ENCODE data around the gene TRAPPC12.

The TRAPPC12 gene

DNA sequence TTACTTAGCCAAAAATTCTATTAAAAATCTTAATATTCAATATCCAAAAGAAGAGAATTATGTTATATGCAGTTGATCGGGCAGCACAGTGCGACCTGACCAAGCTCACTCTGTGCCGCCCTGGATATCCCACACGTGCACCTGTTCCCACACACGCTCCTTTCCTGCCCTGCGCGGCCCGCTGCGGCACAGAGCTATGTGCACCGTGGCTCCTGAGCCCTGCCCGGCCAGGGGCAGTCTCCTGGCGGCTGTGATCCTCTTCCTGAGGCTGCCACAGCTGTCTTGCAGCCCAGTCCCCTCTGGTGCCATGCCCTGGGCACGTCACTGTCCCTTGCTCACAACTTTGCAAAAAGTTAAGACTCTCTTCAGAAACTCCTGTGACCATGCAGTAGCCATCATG, 29.3 kb downstream of the TRAPPC12 start:
- no peak for DNase-seq (ENCODE audit: low spot score)

DNA sequence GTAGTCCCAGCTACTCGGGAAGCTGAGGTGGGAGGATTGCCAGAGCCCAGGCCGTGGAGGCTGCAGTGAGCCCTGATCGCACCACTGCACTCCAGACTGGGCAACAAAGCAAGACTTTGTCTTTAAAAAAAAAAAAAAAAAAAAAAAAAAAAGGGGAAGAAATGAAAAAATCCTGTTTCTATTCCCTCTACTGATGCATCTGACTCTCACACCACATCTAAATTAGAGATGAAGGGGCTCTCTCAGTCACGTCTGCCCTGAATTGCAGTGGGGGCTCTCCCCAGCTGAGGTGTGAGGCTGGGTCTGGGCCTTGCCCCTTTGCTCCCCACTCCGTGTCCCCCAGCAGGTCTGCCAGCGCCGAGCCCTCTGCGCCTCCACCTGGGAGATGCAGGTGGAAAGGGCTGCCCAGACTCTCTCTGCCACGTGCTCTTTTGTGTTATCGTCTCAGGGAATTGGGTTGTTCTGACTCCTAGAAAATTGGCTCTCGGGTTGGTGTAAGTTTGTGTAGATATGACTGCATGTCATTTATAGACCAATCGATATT, 30.2 kb downstream of the TRAPPC12 start:
- DNase-seq (ENCODE audit: low spot score) = no peak

DNA sequence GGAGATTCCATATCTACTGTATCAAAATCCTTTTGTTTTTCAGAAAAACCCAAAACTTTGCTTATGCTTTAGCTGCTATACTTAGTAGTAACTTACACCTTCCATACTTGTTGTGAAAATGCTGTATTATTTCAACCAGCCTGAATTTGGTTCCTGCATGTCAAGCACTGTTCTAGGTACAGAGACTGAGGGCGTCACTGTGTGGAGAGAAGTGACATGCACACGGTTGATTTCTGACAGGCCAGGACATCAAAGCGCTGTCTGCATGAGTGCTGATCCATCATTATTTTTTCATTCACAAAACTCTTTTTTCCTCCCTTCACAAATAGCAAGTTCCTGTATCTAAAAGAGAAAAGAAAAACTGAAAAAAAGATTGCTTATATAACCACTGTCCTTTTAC, 31.6 kb downstream of the TRAPPC12 start:
- no peak for DNase-seq (ENCODE audit: low spot score)

DNA sequence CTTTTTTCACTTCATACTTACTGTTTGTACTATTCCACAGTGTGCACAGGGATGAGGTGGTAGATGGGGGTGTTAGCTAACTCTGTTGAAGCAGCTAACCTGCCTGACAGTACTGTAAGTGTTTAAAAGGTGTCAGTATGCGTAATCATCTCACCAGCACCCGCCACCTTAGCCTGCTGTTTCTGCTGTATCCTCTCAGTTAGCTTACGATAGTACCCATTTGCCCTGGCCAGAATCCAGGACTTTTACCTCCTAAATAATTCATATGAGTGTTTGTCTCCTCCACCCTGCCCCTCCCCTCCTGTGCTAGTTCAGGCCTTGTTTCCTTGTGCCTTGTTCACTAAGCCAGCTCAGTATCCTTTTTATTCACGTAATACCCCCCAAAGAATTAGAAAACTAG, 34.2 kb downstream of the TRAPPC12 start:
- no peak for DNase-seq (ENCODE audit: low spot score)

DNA sequence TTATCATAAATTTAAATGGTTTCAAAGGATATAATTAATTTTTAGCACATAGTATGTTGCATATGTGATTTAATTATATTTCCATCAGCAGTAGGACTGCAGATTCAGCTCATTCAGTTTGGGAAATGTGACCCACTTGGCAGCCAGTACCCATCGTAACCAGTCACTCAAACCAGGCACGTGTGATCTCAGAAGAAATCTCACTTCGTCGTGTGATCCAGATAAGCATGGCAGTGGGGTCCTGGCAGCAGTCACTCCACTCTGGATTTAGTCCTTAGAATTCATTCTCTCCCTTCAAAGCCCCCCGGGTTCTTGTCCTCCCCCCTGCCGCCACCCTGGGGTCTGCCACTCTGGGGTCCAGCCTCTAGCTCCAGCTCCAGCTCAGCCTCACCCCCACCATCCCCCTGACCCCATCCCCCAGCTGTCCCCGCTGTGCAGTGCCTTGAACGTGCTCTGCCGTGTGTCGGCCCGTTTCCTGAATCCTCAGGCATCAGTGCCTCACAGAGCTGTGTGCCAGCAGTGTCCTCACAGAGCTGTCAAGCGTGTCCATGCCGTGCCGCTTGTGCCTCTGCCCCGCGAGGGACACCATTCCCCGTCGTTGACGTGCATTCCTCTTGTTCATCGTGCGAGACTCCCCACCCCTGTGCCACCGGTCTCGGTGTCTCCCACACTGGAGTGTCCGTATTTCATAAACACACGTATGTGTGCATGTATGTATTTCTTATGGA, 34.8 kb downstream of the TRAPPC12 start:
- DNase-seq (ENCODE audit: low spot score) = no peak

DNA sequence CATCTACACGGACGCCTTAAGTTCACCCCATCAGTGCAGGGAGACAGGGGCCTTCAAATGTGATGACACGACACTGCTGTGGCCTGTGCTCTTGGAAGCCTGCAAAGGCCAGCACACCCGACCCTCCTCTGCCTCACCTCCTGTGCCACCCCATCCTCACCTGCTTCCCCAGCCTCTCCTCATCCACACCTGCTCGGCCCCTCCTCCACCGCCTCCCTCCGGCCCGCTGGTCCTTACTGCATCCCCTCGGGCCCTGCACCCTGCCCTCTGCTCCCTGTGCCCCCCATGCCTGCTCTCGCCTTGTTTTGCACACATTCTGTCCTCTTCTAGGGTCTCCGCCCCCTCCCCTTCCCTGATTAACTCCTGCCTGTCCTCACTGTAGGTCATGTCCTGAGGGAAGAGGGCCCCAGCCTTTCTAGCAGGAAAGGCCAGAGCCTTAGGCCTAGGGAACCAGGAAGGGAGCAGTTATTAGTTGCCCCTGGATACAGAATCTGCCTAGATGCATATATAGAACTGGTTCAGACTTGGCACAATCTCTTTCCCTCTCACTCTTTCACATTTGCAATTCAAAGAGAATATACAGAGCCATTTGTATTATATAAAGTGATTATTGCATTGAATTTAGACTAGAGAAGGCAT, 39.4 kb downstream of the TRAPPC12 start:
- DNase-seq (ENCODE audit: low spot score) = no peak

DNA sequence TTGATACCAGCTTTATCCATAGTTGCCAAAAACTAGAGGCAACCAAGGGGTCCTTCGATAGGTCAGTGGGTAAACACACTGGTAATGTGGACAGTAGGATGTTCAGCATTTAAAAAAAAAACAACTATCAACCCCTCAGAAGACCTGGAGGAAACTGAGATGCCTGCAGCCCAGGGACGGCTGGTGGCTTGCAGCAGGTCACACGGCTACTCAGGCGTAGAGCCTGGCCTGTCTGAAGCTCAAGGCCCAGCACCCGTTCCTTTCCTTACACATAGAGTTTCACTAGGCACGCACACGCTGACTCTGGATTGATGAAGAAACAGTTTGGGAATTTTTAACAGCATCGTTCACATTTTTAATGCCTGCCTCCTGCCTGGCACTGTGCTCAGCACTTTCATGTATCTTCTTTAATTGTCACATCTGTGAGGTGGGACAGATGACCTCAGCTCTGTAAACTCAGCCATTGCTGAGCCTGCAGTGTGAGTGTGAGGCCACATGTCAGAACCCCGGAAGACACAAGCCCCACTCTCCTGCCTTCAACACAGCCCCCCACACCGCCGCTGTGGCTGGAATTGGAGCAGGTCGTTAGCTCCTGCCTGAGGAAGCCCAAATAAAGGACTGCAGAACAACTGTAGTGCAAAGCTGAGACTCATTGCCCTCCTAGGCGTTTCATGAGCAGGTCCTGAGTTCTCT, 40.7 kb downstream of the TRAPPC12 start:
- DNase-seq (ENCODE audit: low spot score) = no peak

DNA sequence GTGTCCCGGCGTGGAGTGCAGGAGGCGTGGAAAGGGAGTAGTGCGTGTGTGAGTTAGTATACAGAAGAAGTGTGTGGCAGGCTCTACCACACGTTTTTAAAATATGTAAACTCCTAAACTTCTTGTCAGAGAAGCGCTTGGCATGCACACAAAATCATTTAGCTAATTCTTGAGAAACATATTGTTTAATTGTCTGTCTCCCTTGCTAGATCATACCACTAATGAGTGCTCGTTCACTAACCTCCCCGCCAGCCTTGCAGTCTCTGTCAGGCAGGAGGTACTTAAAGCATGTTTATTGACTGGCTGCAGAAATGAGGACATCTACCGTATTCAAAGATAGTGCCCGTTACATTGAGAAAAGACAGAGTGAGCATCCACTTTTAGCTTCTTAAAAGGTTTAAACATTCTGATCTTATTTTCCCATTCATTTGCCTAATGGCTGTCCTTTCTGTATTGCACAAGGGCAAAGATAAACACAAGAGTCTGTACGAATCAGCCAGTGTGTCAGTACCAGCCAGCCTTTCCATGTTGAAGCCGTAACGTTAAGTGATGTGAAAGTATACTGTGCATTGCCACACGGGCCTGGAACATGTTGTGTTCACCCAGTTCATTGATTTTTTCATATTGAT, 41.4 kb downstream of the TRAPPC12 start:
- no peak for DNase-seq (ENCODE audit: low spot score)

DNA sequence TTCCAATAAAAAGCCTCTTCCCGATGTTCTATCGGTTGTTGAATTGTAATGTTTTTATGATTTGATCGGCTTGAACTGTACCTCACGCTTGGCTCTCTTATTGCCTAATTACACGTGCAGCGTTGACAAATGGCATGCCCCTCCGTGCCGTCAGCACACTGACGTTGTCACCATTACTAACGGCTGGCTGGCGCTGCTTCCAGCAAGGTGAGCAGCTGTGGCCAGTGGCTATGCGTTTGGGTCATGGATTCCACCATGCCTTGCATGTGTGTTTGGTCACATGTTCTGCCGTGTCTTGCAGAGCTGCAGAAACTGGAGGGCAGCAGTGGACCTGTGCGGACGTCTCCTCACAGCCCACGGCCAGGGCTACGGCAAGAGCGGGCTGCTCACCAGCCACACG, 42.1 kb downstream of the TRAPPC12 start:
- no peak for DNase-seq (ENCODE audit: low spot score)

DNA sequence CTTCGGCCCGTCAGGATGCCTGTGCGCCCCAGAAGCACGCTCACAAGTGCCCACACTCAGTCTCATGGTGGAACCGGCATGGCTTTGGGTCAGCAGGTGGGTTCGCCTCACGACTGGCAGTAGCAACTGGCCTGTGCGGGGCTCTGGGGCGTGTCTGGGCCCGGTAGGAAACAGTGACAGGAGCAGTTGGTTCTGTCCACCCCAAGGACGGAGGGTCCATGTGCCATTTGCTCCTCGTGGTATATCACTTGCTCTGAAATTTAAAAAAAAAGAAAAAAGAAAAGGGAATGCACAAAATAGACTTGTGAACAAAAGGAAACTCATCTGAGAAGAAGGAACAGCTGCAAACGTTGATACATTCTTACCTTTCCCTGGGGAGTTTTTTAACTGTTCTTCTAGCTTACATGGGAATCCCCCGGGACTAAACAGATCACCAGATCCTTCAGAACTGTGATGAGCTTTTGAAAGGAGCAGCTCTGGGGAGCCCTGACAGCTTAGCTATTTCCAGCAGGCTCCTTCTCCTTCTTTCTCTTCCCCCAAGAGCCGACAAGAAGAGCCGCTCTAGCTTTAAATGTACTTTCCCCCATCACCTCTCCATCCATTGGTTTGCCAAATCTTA, 42.8 kb downstream of the TRAPPC12 start:
- no peak for DNase-seq (ENCODE audit: low spot score)

DNA sequence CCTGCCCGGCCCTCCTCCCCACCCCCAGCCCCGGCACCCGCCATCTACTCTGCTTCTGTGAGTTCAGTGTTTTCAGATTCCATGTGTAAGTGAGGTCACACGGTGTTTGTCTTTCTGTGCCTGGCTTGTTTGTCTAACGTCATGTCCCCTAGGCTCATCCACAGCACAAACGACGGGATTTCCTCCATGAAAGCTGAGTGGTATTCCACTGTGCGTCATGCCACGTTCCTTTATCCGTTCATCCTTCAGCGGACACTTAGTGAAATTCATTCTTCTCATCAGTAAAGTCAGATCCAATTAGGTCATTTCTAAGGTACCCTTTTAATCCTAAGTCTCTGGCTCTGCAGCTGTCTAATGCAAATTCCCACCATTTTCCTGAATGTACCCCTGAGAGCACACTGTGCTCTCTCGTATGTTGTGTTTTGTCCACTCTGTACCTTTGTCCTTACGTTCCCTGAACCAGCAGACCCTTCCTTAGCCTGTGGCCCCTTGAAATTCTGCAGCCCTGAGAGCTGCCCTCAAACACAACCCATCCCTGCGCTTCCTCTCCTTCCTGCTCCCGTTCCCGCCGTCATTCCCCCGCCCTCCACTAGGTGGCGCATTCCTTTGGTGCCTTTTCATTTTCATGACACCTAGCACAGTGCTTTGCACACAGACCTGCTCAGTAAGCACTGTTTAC, 44.1 kb downstream of the TRAPPC12 start:
- DNase-seq (ENCODE audit: low spot score) = peak; percentile 76

DNA sequence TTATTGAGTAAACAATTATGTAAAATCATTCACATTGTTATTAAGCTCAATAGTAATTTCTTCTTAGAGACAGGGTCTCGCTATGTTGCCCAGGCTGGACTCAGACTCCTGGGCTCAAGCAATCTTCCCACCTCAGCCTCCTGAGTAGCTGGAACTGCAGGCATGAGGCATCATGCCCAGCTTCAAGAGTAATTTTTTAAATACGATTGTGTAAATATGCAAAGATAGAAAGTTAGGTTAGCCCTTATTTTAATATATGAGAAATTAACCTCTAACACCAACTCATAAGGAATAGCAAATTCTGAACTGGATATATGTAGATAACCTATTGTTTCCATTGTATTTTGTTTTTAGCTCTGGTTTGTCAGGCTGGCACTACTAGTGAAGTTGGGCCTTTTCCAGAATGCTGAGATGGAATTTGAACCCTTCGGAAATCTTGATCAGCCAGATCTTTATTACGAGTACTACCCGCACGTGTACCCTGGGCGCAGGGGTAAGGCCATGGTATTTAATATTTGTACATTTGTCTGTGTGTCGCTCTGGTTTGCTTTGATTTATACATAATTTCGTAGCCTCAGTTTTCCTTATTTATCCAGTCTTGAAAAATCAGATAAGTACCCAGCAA, 44.8 kb downstream of the TRAPPC12 start:
- no peak for DNase-seq (ENCODE audit: low spot score)

DNA sequence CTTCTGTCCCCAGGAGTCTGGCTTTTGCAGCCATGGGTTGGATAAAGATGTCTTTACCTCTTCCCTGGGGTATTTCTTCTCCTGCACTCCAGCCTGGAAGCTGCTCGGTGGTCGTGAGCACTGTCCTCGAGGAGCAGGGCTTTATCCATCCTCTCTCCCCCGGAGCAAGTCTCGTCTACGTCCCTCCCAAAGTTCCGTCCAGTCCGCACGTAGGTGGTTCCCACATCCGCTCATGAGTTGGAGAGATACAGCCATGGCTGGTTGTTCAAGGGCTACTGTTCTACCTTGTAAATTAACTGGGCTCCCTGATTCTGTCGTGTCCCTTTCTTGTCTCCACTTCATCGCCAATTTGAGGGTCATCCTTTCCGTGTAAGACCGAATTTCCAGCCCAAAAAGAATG, 47.1 kb downstream of the TRAPPC12 start:
- no peak for DNase-seq (ENCODE audit: low spot score)

DNA sequence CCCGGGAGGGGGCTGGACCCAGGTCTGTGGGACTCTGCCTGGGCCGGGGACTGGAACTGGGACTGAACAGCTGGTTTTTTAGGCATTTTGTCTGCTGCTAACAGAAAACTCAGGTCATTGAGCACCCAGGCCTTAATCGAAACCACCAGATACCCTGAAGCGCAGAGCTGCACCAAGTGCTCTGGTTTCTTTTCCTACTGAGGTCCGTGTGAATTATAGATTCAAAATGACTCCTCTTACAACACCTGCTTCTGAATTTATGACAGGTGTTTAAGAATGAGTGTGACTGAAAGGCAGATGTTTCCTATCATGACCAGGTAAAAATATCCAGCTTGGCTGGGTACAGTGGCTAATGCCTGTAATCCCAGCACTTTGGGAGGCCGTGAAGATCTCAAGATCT, 47.8 kb downstream of the TRAPPC12 start:
- DNase-seq (ENCODE audit: low spot score) = no peak

DNA sequence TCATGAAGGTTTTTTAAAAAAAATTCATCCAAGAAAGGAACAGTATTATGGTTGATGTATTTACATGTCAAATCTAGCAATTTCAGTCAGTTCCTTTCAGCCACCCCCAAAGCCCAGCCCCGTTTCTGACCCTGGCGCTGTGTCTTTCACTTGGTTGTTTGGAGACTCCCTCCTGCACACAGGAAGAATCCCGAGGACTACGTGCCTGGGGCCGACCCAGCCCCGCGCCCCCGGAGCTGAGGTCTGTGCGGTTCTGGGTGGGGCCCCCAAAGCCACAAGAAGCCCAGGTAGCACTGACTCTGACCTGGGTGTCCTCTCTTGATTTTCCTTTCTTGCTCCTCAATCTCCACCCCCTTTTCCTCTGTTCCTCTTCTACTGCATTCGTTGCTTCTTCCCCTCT, 49.1 kb downstream of the TRAPPC12 start:
- DNase-seq (ENCODE audit: low spot score) = no peak

DNA sequence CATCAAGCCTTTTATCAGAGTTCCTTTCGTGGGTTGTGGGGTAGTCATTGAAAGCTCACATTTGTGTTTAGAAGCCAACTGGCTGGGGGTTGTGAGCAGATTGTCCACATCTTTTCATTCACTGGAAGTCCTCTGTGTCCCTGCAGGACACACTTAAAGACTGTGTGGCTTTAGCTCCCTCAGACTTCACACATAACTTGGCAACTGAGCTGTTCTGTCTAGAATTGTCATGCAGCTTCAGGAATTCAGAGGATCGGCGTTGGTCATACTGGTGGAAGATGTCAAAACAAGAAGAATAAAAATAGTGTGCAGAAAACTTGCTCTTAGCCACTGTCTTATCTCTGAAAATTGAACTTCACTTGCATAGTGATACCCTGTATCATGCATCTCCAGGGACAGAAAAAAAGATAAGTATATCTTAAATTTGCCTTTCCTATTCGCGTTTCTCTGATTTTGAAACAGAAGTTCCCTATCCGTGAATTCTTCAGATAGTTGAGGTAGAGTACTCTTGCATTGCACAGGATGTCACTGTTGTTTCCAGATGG, 49.6 kb downstream of the TRAPPC12 start:
- no peak for DNase-seq (ENCODE audit: low spot score)

DNA sequence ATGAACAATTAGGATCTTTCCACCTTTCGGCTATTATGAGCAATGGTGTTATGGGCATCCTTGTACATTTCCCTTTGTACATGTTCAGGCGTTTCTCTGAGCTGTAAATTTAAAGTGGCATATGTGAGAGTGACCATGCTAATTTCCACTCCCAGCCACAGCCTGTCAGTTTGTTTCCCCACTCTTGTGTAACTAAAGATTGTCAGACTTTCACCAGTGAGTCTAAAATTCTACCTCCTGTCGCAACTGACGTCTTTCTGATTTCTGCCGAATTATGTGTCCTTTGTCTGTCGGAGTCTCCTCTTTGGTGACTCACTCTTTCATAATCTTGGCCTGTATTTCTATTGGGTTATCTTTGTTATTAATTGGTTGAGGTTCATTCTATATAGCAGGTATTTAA, 50.7 kb downstream of the TRAPPC12 start:
- no peak for DNase-seq (ENCODE audit: low spot score)

DNA sequence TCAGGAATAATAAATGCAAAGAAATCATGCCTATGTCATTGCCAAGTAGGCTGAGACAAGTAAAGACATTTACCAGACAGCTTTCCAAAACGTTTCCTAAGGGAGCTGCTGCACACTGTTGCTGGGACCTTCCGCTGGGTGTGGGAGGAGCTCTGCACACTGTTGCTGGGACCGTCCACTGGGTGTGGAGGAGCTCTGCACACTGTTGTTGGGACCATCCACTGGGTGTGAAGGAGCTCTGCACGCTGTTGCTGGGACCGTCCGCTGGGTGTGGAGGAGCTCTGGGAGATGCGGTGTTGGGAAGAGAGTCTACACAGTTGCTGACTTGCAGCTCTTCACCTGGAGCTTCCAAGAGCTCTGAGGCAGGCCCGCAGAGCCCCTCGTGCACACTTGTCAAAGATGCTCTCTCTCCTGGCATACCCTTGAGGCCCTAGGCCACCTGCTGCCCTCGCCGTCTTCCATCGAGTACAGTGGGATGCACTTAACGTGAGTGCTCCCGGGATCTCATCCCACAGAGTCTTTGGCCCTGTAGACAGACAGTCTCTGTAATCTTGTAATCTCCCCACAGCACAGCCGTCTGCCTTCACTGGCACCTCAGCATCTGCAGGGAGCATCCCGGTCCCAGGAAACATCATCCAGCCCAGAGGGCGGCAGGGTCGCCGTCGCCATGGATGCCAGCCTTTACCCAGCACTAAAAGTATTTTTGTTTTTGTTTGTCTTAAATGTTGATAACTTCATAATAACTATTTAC, 51.4 kb downstream of the TRAPPC12 start:
- DNase-seq (ENCODE audit: low spot score) = no peak

DNA sequence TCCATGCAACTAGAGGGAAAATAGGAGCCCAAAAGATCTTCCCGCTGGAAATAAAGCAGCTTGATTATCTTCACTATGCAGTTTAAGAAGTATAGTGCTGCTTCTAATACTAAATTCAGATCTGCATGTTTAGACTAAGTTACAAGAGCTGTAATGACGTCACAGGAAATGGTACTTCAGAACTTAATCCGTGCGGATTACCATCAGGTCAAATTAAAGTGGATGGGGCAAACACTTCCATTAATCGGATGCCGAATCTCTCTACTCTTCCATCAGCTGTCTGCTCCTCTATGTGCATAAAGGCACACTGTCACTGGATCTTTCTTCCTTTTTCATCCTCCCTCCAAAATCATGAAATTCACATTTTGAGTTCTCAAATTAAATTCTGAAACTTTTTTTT, 52.6 kb downstream of the TRAPPC12 start:
- DNase-seq (ENCODE audit: low spot score) = no peak

DNA sequence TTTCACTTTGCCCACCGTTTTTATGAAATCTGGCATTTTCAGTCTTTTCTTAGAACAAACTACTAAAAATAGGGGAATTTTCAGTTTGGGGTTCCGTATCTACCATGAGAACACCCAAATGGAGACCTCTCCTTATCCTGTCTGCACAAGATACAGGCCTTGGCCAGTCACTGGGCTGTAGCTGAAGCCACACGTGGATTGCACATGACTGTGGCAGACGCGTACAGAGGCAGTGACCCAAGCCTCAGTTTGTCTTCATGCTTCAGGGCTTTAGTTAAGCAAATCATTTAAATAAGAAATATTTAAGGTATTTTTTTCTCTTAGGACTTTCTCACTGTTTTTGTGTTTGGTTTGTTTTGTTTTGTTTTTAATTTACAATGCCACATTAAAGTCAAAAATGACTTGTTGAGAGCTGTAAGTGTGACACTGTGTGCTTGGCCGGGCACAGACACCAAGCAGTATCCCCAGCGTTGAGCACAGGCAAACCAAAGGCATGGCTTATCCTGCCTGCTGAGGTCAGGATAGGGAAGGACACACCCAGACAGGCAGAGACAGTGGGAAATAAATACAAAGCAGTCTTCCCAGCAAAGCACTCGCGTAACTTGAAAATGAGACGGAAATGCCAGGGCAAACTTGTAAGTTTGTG, 53.3 kb downstream of the TRAPPC12 start:
- DNase-seq (ENCODE audit: low spot score) = no peak
